ENCODE data around the gene ETFBKMT. TPM values are rescaled to one million over a fixed set of nuclear protein-coding genes. Genes with fewer than 3 reads are reported as not detected.

The ETFBKMT gene, protein sequence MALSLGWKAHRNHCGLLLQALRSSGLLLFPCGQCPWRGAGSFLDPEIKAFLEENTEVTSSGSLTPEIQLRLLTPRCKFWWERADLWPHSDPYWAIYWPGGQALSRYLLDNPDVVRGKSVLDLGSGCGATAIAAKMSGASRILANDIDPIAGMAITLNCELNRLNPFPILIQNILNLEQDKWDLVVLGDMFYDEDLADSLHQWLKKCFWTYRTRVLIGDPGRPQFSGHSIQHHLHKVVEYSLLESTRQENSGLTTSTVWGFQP
- total RNA-seq = 7.0 TPM
- long read RNA-seq, full-length matches to known transcripts = 18 of 22 reads
- long read RNA-seq, partial matches to known transcripts = 0 of 22 reads
- long read RNA-seq, other reads (novel, unspliced or antisense) = 4 of 22 reads

- peak; percentile 98 for ATAC-seq (ENCODE audit: poor library complexity)
- DNase-seq = peak; percentile 91
- intact Hi-C loops (cut with DNase I) = loop anchor here (10.0 kb wide), 1 partner anchor 645 kb away; no protein-coding TSS in a partner anchor
Measured at GRCh38 chr12:31659087-31659942, at the start of gene ETFBKMT. TSS of gene ETFBKMT (plus strand) at chr12:31659688. CDS start at chr12:31661954, 2,266 bp downstream.

DNA sequence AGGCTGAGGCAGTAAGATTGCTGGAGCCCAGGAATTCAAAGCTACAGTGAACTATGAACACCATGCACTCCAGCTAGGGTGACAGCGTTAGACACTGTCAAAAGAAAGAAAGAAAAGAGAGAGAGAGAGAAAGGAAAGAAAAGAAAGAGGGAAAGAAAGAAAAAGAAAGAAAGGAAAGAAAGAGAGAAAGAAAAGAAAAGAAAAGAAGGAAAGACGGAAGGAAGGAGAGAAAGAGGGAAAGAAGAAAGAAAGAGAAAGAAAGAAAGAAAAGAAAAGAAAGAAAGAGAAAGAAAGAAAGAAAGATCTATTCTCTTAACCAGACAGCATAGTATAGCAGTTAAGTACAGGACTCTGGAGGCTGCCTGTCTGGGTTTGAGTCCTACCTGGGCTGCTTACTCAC, 46.7 kb upstream of the ETFBKMT start:
- no peak for ATAC-seq (ENCODE audit: poor library complexity)
- DNase-seq = no peak
- intact Hi-C loops (cut with DNase I) = no loop called here

DNA sequence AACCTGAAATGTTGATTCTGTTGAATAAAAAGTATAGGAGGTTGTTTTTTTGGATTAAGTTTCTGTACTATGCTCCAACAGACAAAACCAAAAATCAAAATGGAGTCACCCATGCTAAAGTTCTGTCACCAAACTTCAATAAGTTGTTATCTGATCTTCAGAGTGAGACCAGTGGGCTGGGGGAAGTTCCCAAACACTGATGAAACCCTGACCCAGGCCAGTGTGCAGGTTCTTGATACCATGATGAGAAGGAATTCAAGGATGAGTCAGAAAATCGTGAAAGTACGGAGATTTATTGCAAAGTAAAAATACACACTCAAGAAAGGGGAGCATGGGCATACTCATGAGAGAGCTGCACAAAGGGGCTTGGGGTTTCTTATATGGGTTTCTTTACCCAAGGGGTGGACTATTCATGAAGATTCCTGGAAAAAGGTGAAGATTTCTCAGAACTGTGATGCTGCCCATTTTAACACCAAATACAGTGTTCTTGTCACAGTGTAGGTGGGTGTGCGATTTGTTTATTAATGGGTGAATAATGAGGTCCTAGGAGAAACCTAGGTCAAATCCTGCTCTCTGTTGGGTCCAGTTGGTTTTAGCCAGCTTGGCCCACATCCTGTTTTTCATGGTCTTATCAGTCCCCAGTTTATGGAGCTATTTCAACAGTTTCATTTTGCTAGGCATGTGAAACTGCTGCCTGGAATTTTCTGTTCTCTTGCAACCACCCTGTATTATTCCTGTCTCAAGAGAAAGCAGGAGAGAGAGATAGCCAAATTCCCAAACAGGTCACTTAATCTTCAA, 41.1 kb upstream of the ETFBKMT start:
- ATAC-seq (ENCODE audit: poor library complexity) (no peak), DNase-seq (no peak)
- intact Hi-C loops (cut with DNase I) = no loop called here

DNA sequence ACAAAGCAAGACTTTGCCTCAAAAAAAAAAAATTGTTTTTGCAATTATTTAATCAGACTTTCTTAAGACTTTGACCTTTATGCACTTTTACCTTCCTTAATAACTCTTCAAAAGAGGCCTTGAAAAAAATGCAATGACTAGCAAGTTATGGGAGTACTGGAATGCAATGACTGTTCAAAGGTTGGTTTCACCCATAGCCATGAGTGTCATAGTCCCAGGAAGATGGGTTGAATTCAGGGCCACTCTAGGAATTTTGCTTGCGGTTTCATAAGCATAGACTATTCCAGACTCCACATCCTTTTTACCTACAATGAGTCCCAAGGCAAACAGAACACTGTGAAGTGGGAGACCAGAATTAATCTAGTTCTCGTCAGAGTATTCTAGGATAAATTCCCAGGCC, 39.2 kb upstream of the ETFBKMT start:
- no peak for ATAC-seq (ENCODE audit: poor library complexity)
- intact Hi-C loops (cut with DNase I) = no loop called here
- no peak for DNase-seq

GRCh38 chr12:31622038-31622437, 37.5 kb upstream of the ETFBKMT start:
- DNase-seq (no peak), ATAC-seq (ENCODE audit: poor library complexity) (no peak)
- intact Hi-C loops (cut with DNase I) = no loop called here

- intact Hi-C loops (cut with DNase I) = no loop called here
- ATAC-seq (ENCODE audit: poor library complexity) = no peak
- DNase-seq = no peak
Measured at GRCh38 chr12:31626270-31626995, 33.1 kb upstream of the ETFBKMT start.

GRCh38 chr12:31627456-31628054, 31.9 kb upstream of the ETFBKMT start:
- intact Hi-C loops (cut with DNase I) = no loop called here
- DNase-seq (no peak), ATAC-seq (ENCODE audit: poor library complexity) (no peak)

- intact Hi-C loops (cut with DNase I) = no loop called here
- DNase-seq (peak; percentile 46), ATAC-seq (ENCODE audit: poor library complexity) (peak; percentile 96)
Measured at GRCh38 chr12:31629756-31630732, 29.4 kb upstream of the ETFBKMT start.

GRCh38 chr12:31631023-31631724, 28.3 kb upstream of the ETFBKMT start:
- ATAC-seq (ENCODE audit: poor library complexity) (no peak), DNase-seq (no peak)
- intact Hi-C loops (cut with DNase I) = no loop called here

DNA sequence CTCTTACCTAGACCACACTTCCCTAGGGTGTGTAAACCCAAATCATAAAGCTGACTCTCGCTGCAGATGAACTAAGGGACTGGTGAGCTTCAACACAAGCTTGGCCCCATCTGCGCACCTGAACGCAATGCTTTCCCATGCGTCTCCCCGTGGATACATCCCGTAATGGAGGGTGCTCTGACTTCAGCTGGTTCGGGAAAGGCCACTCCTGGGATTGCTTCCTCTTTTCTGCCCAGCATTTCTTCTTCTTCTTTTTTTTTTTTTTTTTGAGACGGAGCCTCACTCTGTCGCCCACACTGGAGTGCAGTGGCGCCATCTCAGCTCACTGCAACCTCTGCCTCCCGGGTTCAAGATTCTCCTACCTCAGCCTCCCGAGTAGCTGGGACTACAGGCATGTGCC, 27.7 kb upstream of the ETFBKMT start:
- ATAC-seq (ENCODE audit: poor library complexity) (no peak), DNase-seq (no peak)
- intact Hi-C loops (cut with DNase I) = no loop called here

DNA sequence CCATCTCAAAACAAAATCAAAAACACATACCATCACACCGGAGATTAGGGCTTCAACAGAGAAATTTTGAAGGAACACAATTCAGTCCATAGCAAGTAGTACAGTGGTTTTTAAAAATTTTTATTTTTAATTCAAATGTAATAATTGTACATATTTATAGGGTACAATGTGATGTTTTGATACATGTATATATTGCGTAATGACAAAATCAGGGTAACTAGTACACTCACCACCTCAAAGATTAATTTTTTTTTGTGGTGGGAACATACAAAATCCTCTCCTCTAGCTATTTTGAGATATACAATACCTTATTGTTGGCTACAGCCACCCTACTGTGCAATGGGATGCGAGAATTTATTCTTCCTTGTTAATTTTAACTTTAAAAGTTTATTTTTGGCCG, 26.0 kb upstream of the ETFBKMT start:
- ATAC-seq (ENCODE audit: poor library complexity) = no peak
- DNase-seq = no peak
- intact Hi-C loops (cut with DNase I) = no loop called here

- ATAC-seq (ENCODE audit: poor library complexity) (no peak), DNase-seq (no peak)
- intact Hi-C loops (cut with DNase I) = no loop called here
Measured at GRCh38 chr12:31634620-31635019, 24.9 kb upstream of the ETFBKMT start.

DNA sequence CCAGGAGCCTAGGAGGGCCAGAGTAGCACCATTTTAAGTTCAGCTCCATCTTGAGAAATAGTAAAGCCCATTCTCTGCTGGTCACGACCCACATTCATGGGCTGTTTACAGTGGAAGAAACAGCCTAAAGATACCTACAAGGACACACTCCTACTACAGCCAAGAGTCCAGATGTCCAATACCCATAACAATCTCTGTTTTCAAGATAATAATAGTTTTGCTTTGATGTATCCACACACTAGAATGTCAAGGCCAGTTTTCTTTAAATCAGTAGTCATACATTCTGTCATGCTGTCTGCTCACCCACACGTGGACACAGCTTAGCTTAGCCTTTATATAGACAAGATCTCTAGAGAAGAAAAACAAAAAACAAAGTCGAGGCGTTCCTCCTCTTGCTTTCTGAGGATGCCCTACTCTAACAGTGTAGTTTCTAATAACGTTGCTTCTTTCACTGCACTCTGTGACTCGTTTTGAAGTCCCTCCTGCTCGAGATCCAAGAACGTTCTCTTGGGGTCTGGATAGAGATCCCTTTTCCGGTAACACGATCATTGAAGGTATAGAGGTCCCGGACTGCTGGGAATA, 17.9 kb upstream of the ETFBKMT start:
- DNase-seq (no peak), ATAC-seq (ENCODE audit: poor library complexity) (no peak)
- intact Hi-C loops (cut with DNase I) = no loop called here

DNA sequence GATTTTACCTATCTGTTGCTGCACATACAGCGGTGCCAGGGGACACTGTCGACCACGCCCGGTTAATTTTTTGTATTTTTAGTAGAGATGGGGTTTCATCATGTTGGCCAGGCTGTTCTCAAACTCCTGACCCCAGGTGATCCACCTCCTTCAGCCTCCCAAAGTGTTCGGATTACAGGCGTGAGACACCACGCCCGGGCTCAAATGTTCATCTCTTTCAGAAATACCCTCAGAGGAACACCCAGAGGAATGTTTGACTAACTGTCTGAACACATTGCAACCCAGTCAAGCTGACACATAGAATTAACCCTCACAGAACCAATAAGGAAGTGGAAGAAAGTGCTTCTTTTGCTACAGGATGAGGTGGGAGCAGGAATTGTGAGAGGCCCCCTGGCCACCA, 15.0 kb upstream of the ETFBKMT start:
- intact Hi-C loops (cut with DNase I) = no loop called here
- DNase-seq = no peak
- no peak for ATAC-seq (ENCODE audit: poor library complexity)

DNA sequence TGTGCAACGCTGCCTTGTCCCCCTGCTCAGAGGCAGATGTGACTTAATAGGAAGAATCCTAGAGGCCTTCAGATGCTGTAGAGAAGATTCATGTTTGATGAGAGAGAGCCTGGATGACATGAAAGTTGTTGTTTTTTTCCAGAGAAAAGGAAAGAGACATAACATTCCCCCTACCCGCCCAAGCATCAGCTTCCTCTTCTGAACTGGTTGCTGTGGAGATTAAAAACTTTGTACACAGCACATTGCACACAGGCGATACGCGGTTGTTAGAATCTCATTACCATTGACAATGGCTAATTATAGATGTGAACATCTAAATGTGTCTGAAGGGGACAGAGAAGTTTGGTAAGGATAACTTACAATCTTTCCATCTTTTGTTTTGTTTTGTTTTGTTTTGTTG, 13.6 kb upstream of the ETFBKMT start:
- DNase-seq (no peak), ATAC-seq (ENCODE audit: poor library complexity) (peak; percentile 22)
- intact Hi-C loops (cut with DNase I) = no loop called here

DNA sequence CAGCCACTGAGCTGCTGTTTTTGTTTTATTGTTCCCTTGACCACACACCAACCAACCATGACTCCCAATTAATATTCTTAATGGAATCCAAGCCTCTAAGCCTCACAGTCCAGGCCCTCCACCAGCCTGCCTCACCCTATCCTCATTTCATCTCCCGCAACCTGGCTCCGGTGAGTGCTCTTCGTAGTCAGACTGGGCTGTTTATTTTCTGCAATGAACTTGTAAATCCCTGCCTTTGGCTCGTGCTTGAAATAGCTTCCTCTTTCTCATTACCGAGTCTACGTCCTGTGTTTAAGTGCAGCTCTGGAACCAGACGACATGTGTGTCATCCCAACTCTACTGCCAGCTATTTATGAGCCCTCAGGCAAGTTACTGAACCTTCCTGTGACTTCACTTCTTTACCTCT, 12.4 kb upstream of the ETFBKMT start:
- intact Hi-C loops (cut with DNase I) = no loop called here
- ATAC-seq (ENCODE audit: poor library complexity) (no peak), DNase-seq (no peak)
